Neural cell (in vitro differentiated cells): Measurements from ENCODE around the gene FANCI.

ENCODE experiments used
- CTCF ChIP-seq: fragments of 450-650 bp; IDR thresholded peaks from 2 replicates; pipeline ENCODE4 v1.5.1; 2014; ENCODE audit warnings: antibody characterized with exemption, mild to moderate bottlenecking, moderate library complexity; ENCODE audit not compliant: poor library complexity, severe bottlenecking
- EP300 ChIP-seq: fragments of 450-650 bp; conservative IDR thresholded peaks from 2 replicates; pipeline ENCODE4 v1.6.1; 2014; ENCODE audit warnings: antibody characterized with exemption, mild to moderate bottlenecking, moderate library complexity; ENCODE audit not compliant: poor library complexity, severe bottlenecking
- EZH2 ChIP-seq: fragments of 200-600, 300-800 bp; shearing (Covaris generic), sonication (generic); IDR thresholded peaks from 2 replicates; pipeline ENCODE4 v1.6.1; 2014; ENCODE audit warnings: antibody characterized with exemption, low read length, borderline replicate concordance, mild to moderate bottlenecking; ENCODE audit not compliant: insufficient read depth, poor library complexity, severe bottlenecking
- MXI1 ChIP-seq: fragments of 450-650 bp; conservative IDR thresholded peaks from 2 replicates; pipeline ENCODE4 v1.6.1; 2014; ENCODE audit warnings: antibody characterized with exemption, mild to moderate bottlenecking; ENCODE audit not compliant: poor library complexity, severe bottlenecking
- POLR2AphosphoS5 ChIP-seq: IDR thresholded peaks from 2 replicates; pipeline ENCODE4 v1.6.1; 2012
- RAD21 ChIP-seq: fragments of 450-650 bp; conservative IDR thresholded peaks from 2 replicates; pipeline ENCODE4 v1.6.1; 2014; ENCODE audit warnings: antibody characterized with exemption, mild to moderate bottlenecking, moderate library complexity
- SMC3 ChIP-seq: fragments of 450-650 bp; conservative IDR thresholded peaks from 2 replicates; pipeline ENCODE4 v1.6.1; 2014; ENCODE audit warnings: antibody characterized with exemption, mild to moderate bottlenecking, moderate library complexity; ENCODE audit not compliant: poor library complexity
- TAF1 ChIP-seq: IDR thresholded peaks from 2 replicates; pipeline ENCODE4 v1.6.1; 2012; ENCODE audit warnings: low read depth
- TF ChIP-seq, protein P1 (sequence below): IDR thresholded peaks from 2 replicates; pipeline ENCODE4 v1.6.1; 2012; ENCODE audit warnings: borderline replicate concordance

- TF ChIP-seq CTCF (no peak), POLR2AphosphoS5 (no peak), EP300 (no peak), EZH2 (no peak), RAD21 (no peak), TAF1 (no peak), MXI1 (no peak), SMC3 (no peak)
- TF ChIP-seq, protein P1, sequence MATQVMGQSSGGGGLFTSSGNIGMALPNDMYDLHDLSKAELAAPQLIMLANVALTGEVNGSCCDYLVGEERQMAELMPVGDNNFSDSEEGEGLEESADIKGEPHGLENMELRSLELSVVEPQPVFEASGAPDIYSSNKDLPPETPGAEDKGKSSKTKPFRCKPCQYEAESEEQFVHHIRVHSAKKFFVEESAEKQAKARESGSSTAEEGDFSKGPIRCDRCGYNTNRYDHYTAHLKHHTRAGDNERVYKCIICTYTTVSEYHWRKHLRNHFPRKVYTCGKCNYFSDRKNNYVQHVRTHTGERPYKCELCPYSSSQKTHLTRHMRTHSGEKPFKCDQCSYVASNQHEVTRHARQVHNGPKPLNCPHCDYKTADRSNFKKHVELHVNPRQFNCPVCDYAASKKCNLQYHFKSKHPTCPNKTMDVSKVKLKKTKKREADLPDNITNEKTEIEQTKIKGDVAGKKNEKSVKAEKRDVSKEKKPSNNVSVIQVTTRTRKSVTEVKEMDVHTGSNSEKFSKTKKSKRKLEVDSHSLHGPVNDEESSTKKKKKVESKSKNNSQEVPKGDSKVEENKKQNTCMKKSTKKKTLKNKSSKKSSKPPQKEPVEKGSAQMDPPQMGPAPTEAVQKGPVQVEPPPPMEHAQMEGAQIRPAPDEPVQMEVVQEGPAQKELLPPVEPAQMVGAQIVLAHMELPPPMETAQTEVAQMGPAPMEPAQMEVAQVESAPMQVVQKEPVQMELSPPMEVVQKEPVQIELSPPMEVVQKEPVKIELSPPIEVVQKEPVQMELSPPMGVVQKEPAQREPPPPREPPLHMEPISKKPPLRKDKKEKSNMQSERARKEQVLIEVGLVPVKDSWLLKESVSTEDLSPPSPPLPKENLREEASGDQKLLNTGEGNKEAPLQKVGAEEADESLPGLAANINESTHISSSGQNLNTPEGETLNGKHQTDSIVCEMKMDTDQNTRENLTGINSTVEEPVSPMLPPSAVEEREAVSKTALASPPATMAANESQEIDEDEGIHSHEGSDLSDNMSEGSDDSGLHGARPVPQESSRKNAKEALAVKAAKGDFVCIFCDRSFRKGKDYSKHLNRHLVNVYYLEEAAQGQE: no peak
These were observed 64.5 kb downstream of the FANCI start for GRCh38 chr15:89308236-89308635.
